Measurements from ENCODE around the gene TLL2.

TLL2 gene

GRCh38 chr10:96322275-96322674 is 191.5 kb downstream of the TLL2 start:
- DNase-seq (ENCODE audit: low spot score): no peak

DNA sequence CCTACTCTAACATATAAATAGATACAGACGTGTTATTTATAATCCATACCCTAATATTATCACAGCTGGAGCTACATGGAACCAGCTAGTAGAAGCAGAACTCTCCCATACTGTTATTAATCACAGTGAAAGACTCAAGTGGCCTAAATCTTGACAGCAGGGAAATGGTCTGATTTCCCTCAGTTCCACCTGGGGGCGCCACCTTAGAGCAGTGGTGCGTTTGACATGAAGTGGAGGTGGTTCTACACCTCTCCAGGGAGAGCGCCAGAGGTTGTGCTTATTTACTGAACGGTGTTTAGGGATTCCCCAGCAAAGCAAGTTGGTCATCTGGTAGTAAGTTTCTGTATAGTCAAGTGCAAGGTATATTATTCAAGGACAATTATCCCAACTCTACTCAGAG is 191.9 kb downstream of the TLL2 start:
- no peak for DNase-seq (ENCODE audit: low spot score)

GRCh38 chr10:96319754-96320474 is 193.8 kb downstream of the TLL2 start:
- DNase-seq (ENCODE audit: low spot score): no peak

DNA sequence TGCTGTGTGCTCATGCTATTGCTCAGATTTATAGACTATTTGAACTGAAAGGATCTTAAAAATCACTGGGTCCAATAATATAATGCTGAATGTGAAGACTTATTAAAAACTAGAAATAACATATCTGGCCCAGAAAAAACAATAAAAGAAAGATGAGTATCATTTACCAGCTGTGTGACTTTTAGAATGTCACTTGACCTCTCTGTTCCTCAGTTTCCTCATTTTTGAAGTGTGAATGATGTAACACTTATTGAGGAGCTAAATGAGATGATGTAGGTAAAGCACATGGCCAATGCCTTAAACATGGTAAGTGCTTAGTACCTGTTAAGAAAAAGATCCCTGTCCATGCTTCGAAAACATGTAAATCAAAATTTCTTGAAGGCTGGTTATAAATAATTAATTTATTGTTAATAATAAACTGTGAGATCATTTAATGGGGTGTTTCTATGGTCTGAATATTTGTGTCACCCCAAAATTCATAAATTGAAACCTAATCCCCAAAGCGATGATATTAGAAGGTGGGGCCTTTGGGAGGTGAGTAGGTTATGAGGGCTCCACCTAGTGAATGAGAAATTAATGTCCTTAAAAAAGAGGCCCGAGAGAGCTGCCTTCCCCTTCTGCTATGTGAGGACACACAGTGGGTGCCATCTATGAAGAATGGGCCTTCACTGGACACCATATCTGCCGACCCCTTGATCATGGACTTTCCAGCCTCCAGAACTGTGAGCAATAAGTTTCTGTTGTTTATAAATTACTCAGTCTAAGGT is 196.5 kb downstream of the TLL2 start:
- no peak for DNase-seq (ENCODE audit: low spot score)
